Subcutaneous preadipocyte (primary cell): ENCODE measurements around the gene COBLL1. TPM values are rescaled to one million over a fixed set of nuclear protein-coding genes. Genes with fewer than 3 reads are reported as not detected.

Experiments
- small RNA-seq: library from RNA; depleted of rRNA; stranded (forward); fragments of <200 nt; gene quantifications from one replicate; pipeline ENCODE3, GENCODE V24; 2012
- total RNA-seq: library from RNA; depleted of rRNA; stranded (reverse); fragments of >200 nt; gene quantifications from 2 replicates; pipeline ENCODE4 v1.2.3, GENCODE V29; 2012

COBLL1 gene, protein sequence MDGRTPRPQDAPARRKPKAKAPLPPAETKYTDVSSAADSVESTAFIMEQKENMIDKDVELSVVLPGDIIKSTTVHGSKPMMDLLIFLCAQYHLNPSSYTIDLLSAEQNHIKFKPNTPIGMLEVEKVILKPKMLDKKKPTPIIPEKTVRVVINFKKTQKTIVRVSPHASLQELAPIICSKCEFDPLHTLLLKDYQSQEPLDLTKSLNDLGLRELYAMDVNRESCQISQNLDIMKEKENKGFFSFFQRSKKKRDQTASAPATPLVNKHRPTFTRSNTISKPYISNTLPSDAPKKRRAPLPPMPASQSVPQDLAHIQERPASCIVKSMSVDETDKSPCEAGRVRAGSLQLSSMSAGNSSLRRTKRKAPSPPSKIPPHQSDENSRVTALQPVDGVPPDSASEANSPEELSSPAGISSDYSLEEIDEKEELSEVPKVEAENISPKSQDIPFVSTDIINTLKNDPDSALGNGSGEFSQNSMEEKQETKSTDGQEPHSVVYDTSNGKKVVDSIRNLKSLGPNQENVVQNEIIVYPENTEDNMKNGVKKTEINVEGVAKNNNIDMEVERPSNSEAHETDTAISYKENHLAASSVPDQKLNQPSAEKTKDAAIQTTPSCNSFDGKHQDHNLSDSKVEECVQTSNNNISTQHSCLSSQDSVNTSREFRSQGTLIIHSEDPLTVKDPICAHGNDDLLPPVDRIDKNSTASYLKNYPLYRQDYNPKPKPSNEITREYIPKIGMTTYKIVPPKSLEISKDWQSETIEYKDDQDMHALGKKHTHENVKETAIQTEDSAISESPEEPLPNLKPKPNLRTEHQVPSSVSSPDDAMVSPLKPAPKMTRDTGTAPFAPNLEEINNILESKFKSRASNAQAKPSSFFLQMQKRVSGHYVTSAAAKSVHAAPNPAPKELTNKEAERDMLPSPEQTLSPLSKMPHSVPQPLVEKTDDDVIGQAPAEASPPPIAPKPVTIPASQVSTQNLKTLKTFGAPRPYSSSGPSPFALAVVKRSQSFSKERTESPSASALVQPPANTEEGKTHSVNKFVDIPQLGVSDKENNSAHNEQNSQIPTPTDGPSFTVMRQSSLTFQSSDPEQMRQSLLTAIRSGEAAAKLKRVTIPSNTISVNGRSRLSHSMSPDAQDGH
- 4.0 and 7.6 TPM in 2 replicates for total RNA-seq

DNA sequence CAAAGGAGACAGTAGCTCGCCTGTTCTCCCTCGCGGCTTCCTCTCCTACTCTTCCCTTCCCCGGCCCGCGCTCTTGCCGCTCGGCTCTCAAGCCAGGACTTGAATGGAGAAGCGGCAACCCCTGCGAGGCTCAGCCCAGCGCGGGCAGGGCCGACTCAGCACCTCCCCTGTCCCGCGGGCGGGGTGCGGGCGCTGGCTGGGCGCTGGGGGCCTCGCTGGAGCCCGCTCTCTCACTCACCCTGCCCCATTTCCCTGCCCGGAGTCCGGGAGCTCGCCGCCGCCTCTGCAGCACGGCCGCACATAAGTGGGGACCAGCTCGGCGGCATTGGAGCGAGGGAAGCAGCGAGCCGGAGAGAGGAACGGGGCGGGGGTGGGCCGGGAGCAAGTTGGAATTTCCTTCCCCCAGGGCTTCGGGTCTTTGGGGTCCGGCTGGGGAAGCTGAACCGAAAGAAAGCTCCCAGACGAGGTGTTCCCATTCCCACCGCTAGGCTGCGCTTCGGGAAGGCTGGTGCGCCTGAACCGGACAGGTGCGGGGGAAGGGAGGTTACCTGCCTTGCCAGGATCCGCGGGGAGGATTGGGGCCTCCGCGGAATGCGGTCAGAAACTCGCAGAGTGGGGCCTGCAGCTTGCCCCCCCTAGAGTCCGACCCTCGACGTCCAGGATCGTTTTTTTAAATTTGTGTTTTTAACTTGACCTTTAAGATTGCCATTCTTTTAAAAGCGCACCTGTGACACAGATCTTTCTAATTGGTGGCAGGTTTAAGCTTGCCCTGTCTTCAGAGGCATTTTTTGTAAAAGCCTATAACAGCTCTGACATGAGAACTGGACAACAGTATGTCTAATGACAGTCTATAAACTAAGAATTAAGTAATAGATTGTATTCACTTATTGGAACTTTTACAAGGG, at the start of gene COBLL1:
Gene COBLL1, minus strand, starts transcription at position 105 of the 905 bp plus-strand sequence. CDS start 627 bp downstream, outside the sequence.

Small RNAs within 50 kb of the gene (small RNA-seq; reads per million reads assigned to genes)
- gene RNA5SP110 (not detected), gene SNORA70F (not detected)

Other genes with a start within 250 kb of the COBLL1 start
- 0.37 and 0.78 TPM in 2 replicates for gene GRB14, start 220.3 kb downstream of the COBLL1 start, total RNA-seq
- not detected in 2 replicates for gene SLC38A11, start 113.7 kb upstream of the COBLL1 start, total RNA-seq